H9 (cell line): Measurements from ENCODE around the gene RPL29. TPM values are rescaled to one million over a fixed set of nuclear protein-coding genes. Genes with fewer than 3 reads are reported as not detected.

ENCODE experiments used
- DNase-seq: peaks from one replicate; pipeline ENCODE4 v3.0.0-alpha.2; 2017
- H2AFZ ChIP-seq: one replicate; pipeline ENCODE4 v1.6.1; 2013; ENCODE audit warnings: mild to moderate bottlenecking, low read length, control low read depth, moderate library complexity
- H2AK5ac ChIP-seq: 2 replicates; pipeline ENCODE4 v1.6.1; 2013; ENCODE audit warnings: low read length, control low read depth, mixed read lengths; ENCODE audit not compliant: insufficient read length
- H2BK120ac ChIP-seq: one replicate; pipeline ENCODE4 v1.6.1; 2013; ENCODE audit warnings: low read depth, mild to moderate bottlenecking, low read length, control low read depth, inconsistent platforms; ENCODE audit not compliant: poor library complexity, severe bottlenecking
- H2BK12ac ChIP-seq: 2 replicates; pipeline ENCODE4 v1.6.1; 2013; ENCODE audit warnings: low read length, control low read depth, mixed read lengths, low read depth; ENCODE audit not compliant: insufficient read length
- H2BK15ac ChIP-seq: 2 replicates; pipeline ENCODE4 v1.6.1; 2013; ENCODE audit warnings: low read depth, low read length, control low read depth
- H2BK20ac ChIP-seq: one replicate; pipeline ENCODE4 v1.6.1; 2013; ENCODE audit warnings: low read depth, mild to moderate bottlenecking, low read length, control low read depth, inconsistent platforms; ENCODE audit not compliant: poor library complexity, severe bottlenecking
- H2BK5ac ChIP-seq: 2 replicates; pipeline ENCODE4 v1.6.1; 2013; ENCODE audit warnings: low read length, control low read depth, mixed read lengths; ENCODE audit not compliant: insufficient read length
- H3K14ac ChIP-seq: 2 replicates; pipeline ENCODE4 v1.6.1; 2013; ENCODE audit warnings: low read length, control low read depth; ENCODE audit not compliant: insufficient read depth
- H3K18ac ChIP-seq: 2 replicates; pipeline ENCODE4 v1.6.1; 2013; ENCODE audit warnings: low read depth, mild to moderate bottlenecking, mixed read lengths, low read length, control low read depth; ENCODE audit not compliant: insufficient read length
- H3K23ac ChIP-seq: 2 replicates; pipeline ENCODE4 v1.6.1; 2013; ENCODE audit warnings: low read length, control low read depth, mixed read lengths, low read depth; ENCODE audit not compliant: insufficient read length
- H3K23me2 ChIP-seq: 2 replicates; pipeline ENCODE4 v1.6.1; 2013; ENCODE audit warnings: low read depth, mild to moderate bottlenecking, mixed read lengths, low read length, control low read depth; ENCODE audit not compliant: insufficient read length, poor library complexity, severe bottlenecking
- H3K27ac ChIP-seq: 2 replicates; pipeline ENCODE4 v1.5.1; 2013; ENCODE audit warnings: low read length, control low read depth, mixed read lengths, low read depth; ENCODE audit not compliant: insufficient read length
- H3K27me3 ChIP-seq: 2 replicates; pipeline ENCODE4 v1.6.1; 2013; ENCODE audit warnings: low read length, control low read depth, inconsistent platforms; ENCODE audit not compliant: insufficient read depth
- H3K4ac ChIP-seq: 2 replicates; pipeline ENCODE4 v1.6.1; 2013; ENCODE audit warnings: low read depth, mild to moderate bottlenecking, control low read depth, inconsistent platforms, low read length, moderate library complexity
- H3K4me1 ChIP-seq: 2 replicates; pipeline ENCODE4 v1.6.1; 2013; ENCODE audit warnings: low read length, control low read depth, inconsistent platforms; ENCODE audit not compliant: insufficient read depth
- H3K4me2 ChIP-seq: 2 replicates; pipeline ENCODE4 v1.6.1; 2013; ENCODE audit warnings: low read length, control low read depth, mixed read lengths; ENCODE audit not compliant: insufficient read length, insufficient read depth
- H3K56ac ChIP-seq: 2 replicates; pipeline ENCODE4 v1.6.1; 2013; ENCODE audit warnings: low read depth, mild to moderate bottlenecking, mixed read lengths, low read length, control low read depth; ENCODE audit not compliant: insufficient read length
- H3K79me1 ChIP-seq: 2 replicates; pipeline ENCODE4 v1.6.1; 2013; ENCODE audit warnings: low read depth, mild to moderate bottlenecking, moderate library complexity, low read length, control low read depth, inconsistent platforms; ENCODE audit not compliant: insufficient read depth, poor library complexity, severe bottlenecking
- H3K79me2 ChIP-seq: 2 replicates; pipeline ENCODE4 v1.6.1; 2013; ENCODE audit warnings: low read length, control low read depth, inconsistent platforms; ENCODE audit not compliant: insufficient read depth
- H3K9ac ChIP-seq: 2 replicates; pipeline ENCODE4 v1.6.1; 2013; ENCODE audit warnings: low read length, control low read depth, mixed read lengths; ENCODE audit not compliant: insufficient read length; ENCODE audit errors: extremely low read depth
- H3K9me3 ChIP-seq: one replicate; pipeline ENCODE4 v1.6.1; 2013; ENCODE audit warnings: low read depth, low read length, inconsistent platforms; ENCODE audit not compliant: control insufficient read depth
- H3T11ph ChIP-seq: one replicate; pipeline ENCODE4 v1.6.1; 2013; ENCODE audit warnings: mild to moderate bottlenecking, low read length, control low read depth, inconsistent platforms
- H4K20me1 ChIP-seq: one replicate; pipeline ENCODE4 v1.6.1; 2013; ENCODE audit not compliant: control insufficient read depth, insufficient read length, insufficient read depth
- H4K5ac ChIP-seq: 2 replicates; pipeline ENCODE4 v1.6.1; 2013; ENCODE audit warnings: low read depth, mild to moderate bottlenecking, mixed read lengths, low read length, control low read depth; ENCODE audit not compliant: insufficient read length
- H4K8ac ChIP-seq: replicated peaks from 2 replicates; pipeline ENCODE4 v1.6.1; 2013; ENCODE audit warnings: low read length, control low read depth, mixed read lengths, low read depth; ENCODE audit not compliant: insufficient read length
- H4K91ac ChIP-seq: 2 replicates; pipeline ENCODE4 v1.6.1; 2013; ENCODE audit warnings: low read depth, mild to moderate bottlenecking, moderate library complexity, mixed read lengths, low read length, control low read depth; ENCODE audit not compliant: insufficient read length
- H3K27ac Mint-ChIP-seq, 3 experiments: 2 replicates in 2 of 3; 3 replicates in 1 of 3; pipeline ENCODE4 v1.8.0; 2020 to 2021; ENCODE audit warnings: mixed read lengths in 3 of 3, mild to moderate bottlenecking in 1 of 3, moderate library complexity in 1 of 3
- H3K27me3 Mint-ChIP-seq: 2 replicates; pipeline ENCODE4 v1.8.0; 2021; ENCODE audit warnings: low read depth, mild to moderate bottlenecking, moderate library complexity, mixed read lengths
- H3K36me3 Mint-ChIP-seq, 3 experiments: 2 replicates in 2 of 3; 3 replicates in 1 of 3; pipeline ENCODE4 v1.8.0; 2020 to 2021; ENCODE audit warnings: low read depth in 3 of 3, mixed read lengths in 3 of 3; ENCODE audit not compliant: insufficient read depth in 1 of 3
- H3K4me1 Mint-ChIP-seq, 2 experiments: 2 replicates each; pipeline ENCODE4 v1.8.0; 2020; ENCODE audit warnings: mixed read lengths in 2 of 2
- H3K4me3 Mint-ChIP-seq, 2 experiments: 2 replicates in 1 of 2; 3 replicates in 1 of 2; pipeline ENCODE4 v1.8.0; 2020 to 2021; ENCODE audit warnings: mild to moderate bottlenecking in 2 of 2, mixed read lengths in 2 of 2, moderate library complexity in 1 of 2
- H3K9me3 Mint-ChIP-seq, 2 experiments: 2 replicates in 1 of 2; 3 replicates in 1 of 2; pipeline ENCODE4 v1.8.0; 2020; ENCODE audit warnings: mild to moderate bottlenecking in 2 of 2, mixed read lengths in 2 of 2, moderate library complexity in 1 of 2
- WGBS: extraction: QIAGEN DNeasy Blood & Tissue Kit; methylation state at CpG from one replicate; pipeline ENCODE4 v1.1.7; 2013; ENCODE audit warnings: missing lambda C conversion rate, low lambda C conversion rate, mixed read lengths; ENCODE audit not compliant: insufficient read length; ENCODE audit errors: extremely low coverage; 5-methylcytosine and 5-hydroxymethylcytosine counted together
- total RNA-seq: library from RNA; stranded (reverse); gene quantifications from 2 replicates; pipeline ENCODE4 v1.2.1, GENCODE V29; 2021
- TF ChIP-seq, protein P1 (sequence below): fragments of 200-600 bp; sonication (generic); conservative IDR thresholded peaks from 3 replicates; pipeline ENCODE4 v1.8.0; 2021; ENCODE audit warnings: antibody characterized with exemption, mild to moderate bottlenecking

RPL29 gene
- total RNA-seq, 1 experiment from 2014 or later = 1,592 TPM

- H4K20me1 ChIP-seq = peaks cover 3% of the 10 kb centered on the region
- H3K27ac ChIP-seq = no peak within 1 kb of the TSS
- H3K79me1 ChIP-seq = no peaks in the 10 kb centered on the region
- Mint-ChIP-seq H3K27me3 (peaks cover 1% of the 10 kb centered on the region; the same call in 1 of the 2 replicates), H3K9me3 (peaks cover 0 to 2% of the 10 kb centered on the region in 2 experiments; a peak in 2 of 5 replicates), H3K4me3 (peak within 1 kb of the TSS; percentile 68 to 88), H3K4me1 (peaks cover 11 to 22% of the 10 kb centered on the region in 2 experiments), H3K36me3 (peaks cover 0 to 3% (median 2%) of the 10 kb centered on the region in 3 experiments; a peak in 4 of 7 replicates), H3K27ac (peak within 1 kb of the TSS; percentile 70 to 99 (median 95); a peak in 6 of 7 replicates)
- H4K8ac ChIP-seq = no peak within 1 kb of the TSS
- no peak within 1 kb of the TSS for H2BK15ac ChIP-seq
- H3K18ac ChIP-seq = peak within 1 kb of the TSS; percentile 44
- peak; percentile 91 for DNase-seq
- no peaks in the 10 kb centered on the region for H3K27me3 ChIP-seq
- H2AFZ ChIP-seq = no peak within 1 kb of the TSS
- H3K23ac ChIP-seq = no peak within 1 kb of the TSS
- H3K14ac ChIP-seq = peak within 1 kb of the TSS; percentile 77
- H3T11ph ChIP-seq = no peak within 1 kb of the TSS
- no peak within 1 kb of the TSS for H2BK120ac ChIP-seq
- H3K4me1 ChIP-seq = peaks cover 3% of the 10 kb centered on the region; the same call in 1 of the 2 replicates
- H3K23me2 ChIP-seq = peaks cover 6% of the 10 kb centered on the region
- peak within 1 kb of the TSS; percentile 31 for H3K9ac ChIP-seq
- TF ChIP-seq, protein P1, sequence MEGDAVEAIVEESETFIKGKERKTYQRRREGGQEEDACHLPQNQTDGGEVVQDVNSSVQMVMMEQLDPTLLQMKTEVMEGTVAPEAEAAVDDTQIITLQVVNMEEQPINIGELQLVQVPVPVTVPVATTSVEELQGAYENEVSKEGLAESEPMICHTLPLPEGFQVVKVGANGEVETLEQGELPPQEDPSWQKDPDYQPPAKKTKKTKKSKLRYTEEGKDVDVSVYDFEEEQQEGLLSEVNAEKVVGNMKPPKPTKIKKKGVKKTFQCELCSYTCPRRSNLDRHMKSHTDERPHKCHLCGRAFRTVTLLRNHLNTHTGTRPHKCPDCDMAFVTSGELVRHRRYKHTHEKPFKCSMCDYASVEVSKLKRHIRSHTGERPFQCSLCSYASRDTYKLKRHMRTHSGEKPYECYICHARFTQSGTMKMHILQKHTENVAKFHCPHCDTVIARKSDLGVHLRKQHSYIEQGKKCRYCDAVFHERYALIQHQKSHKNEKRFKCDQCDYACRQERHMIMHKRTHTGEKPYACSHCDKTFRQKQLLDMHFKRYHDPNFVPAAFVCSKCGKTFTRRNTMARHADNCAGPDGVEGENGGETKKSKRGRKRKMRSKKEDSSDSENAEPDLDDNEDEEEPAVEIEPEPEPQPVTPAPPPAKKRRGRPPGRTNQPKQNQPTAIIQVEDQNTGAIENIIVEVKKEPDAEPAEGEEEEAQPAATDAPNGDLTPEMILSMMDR = no peak; the same call in 2 of the 3 replicates
- peak within 1 kb of the TSS; percentile 47 for H4K91ac ChIP-seq
- no peak within 1 kb of the TSS for H3K56ac ChIP-seq
- H2AK5ac ChIP-seq = no peak within 1 kb of the TSS
- no CpG with 5 or more reads among the region's 68 CpGs for WGBS
- no peaks in the 10 kb centered on the region for H3K79me2 ChIP-seq
- H2BK5ac ChIP-seq = no peak within 1 kb of the TSS
- H3K4me2 ChIP-seq = peak within 1 kb of the TSS; percentile 86
- peak within 1 kb of the TSS; percentile 36 for H4K5ac ChIP-seq
- no peak within 1 kb of the TSS for H2BK12ac ChIP-seq
- H3K9me3 ChIP-seq = no peaks in the 10 kb centered on the region
- H3K4ac ChIP-seq = no peak within 1 kb of the TSS
- no peak within 1 kb of the TSS for H2BK20ac ChIP-seq
These were observed 12.7 kb downstream of the RPL29 start, which contains the start of gene ACY1 for GRCh38 chr3:51982838-51983577. ACY1 (plus strand) TSS chr3:51983535; CDS start chr3:51984065, 530 bp downstream.
